K562 (cell line): Measurements from ENCODE around the gene NOP16. TPM values are rescaled to one million over a fixed set of nuclear protein-coding genes. Genes with fewer than 3 reads are reported as not detected.

Source experiments
- ATAC-seq: fragments of 200-7000 bp; cut with Tn5 transposase; 3 replicates; pipeline ENCODE4 v1.9.1; 2020; ENCODE audit warnings: moderate library complexity
- BruUV-seq: library from RNA; stranded (reverse); fragments of 400-500 nt; replicated peaks from 2 replicates; lab custom pipeline; 2021; lab: Mats Ljungman, UMichigan
- CTCF ChIA-PET: fragments of 300-600 bp; formaldehyde crosslinking; extraction: SDS; loops from one replicate; lab custom pipeline; 2021; ENCODE audit warnings: low intra/inter-chr PET ratio; lab: Yijun Ruan, JAX
- POLR2A ChIA-PET: fragments of 300-600, 350-650 bp; sonication (Branson Sonifier 250); formaldehyde crosslinking; extraction: SDS; loops from one replicate; lab custom pipeline; 2021; ENCODE audit warnings: antibody characterized with exemption, inconsistent platforms; lab: Yijun Ruan, JAX
- DNase-seq, 4 experiments: peaks; one replicate each; pipeline versions ENCODE4 v3.0.0 to v3.0.0-alpha.2; 2011 to 2018; ENCODE audit warnings: low spot score in 3 of 4, mixed read lengths in 3 of 4; ENCODE audit errors: extremely low read depth in 1 of 4
- FAIRE-seq: peaks from 2 replicates; lab custom pipeline; 2011; peaks lifted over from hg19 to GRCh38; lab: Jason Lieb, UNC
- H2AFZ ChIP-seq: 2 replicates; pipeline ENCODE4 v1.6.0; 2011; ENCODE audit warnings: low read depth, low read length, control low read depth, inconsistent platforms
- H3K27ac ChIP-seq: fragments of 200-600 bp; 3 replicates; pipeline ENCODE4 v1.8.0; 2011; ENCODE audit warnings: low read depth, mild to moderate bottlenecking, control low read depth, inconsistent platforms, low read length, moderate library complexity, mixed read lengths; ENCODE audit errors: extremely low read depth
- H3K27me3 ChIP-seq, 2 experiments: fragments of 300-600 bp in 1 of 2; 2 replicates in 1 of 2; 3 replicates in 1 of 2; pipeline versions ENCODE4 v1.6.0 to v1.8.0; 2011; ENCODE audit warnings: inconsistent platforms in 2 of 2, low read length in 2 of 2, mild to moderate bottlenecking in 1 of 2, mixed read lengths in 1 of 2, moderate library complexity in 1 of 2; ENCODE audit not compliant: control insufficient read depth in 2 of 2, insufficient read depth in 2 of 2
- H3K36me3 ChIP-seq: fragments of 300-600 bp; 3 replicates; pipeline ENCODE4 v1.8.0; 2011; ENCODE audit warnings: mild to moderate bottlenecking, low read length, inconsistent platforms; ENCODE audit not compliant: control insufficient read depth, insufficient read depth
- H3K4me1 ChIP-seq, 2 experiments: fragments of 200-600 bp in 1 of 2; replicated peaks in 1 of 2; 2 replicates in 1 of 2; 3 replicates in 1 of 2; pipeline versions ENCODE4 v1.5.1 to v1.8.0; 2011; ENCODE audit warnings: inconsistent platforms in 2 of 2, low read length in 2 of 2, mild to moderate bottlenecking in 1 of 2, mixed read lengths in 1 of 2, moderate library complexity in 1 of 2; ENCODE audit not compliant: control insufficient read depth in 2 of 2, insufficient read depth in 2 of 2
- H3K4me2 ChIP-seq: 2 replicates; pipeline ENCODE4 v1.6.1; 2011; ENCODE audit warnings: low read length, control low read depth, inconsistent platforms, mixed read lengths; ENCODE audit not compliant: insufficient read depth
- H3K4me3 ChIP-seq: fragments of 200-600 bp; sonication (generic), shearing (Covaris generic); 2 replicates; pipeline ENCODE4 v1.5.1; 2016; ENCODE audit warnings: control low read depth, inconsistent platforms
- H3K79me2 ChIP-seq: fragments of 200-600 bp; 3 replicates; pipeline ENCODE4 v1.8.0; 2011; ENCODE audit warnings: low read length, inconsistent platforms; ENCODE audit not compliant: control insufficient read depth, insufficient read depth
- H3K9ac ChIP-seq, 2 experiments: 2 replicates each; pipeline versions ENCODE4 v1.6.0 to v1.6.1; 2011; ENCODE audit warnings: low read depth in 2 of 2, low read length in 2 of 2, control low read depth in 1 of 2, inconsistent platforms in 1 of 2, mild to moderate bottlenecking in 1 of 2, mixed read lengths in 1 of 2; ENCODE audit not compliant: insufficient read depth in 1 of 2
- H3K9me1 ChIP-seq: one replicate; pipeline ENCODE4 v1.6.0; 2011; ENCODE audit warnings: inconsistent platforms, mild to moderate bottlenecking, low read length, moderate library complexity; ENCODE audit not compliant: control insufficient read depth, insufficient read depth
- H3K9me3 ChIP-seq: replicated peaks from 2 replicates; pipeline ENCODE4 v1.5.1; 2011; ENCODE audit warnings: low read depth, low read length, inconsistent platforms; ENCODE audit not compliant: control insufficient read depth, insufficient read depth
- H4K20me1 ChIP-seq: replicated peaks from 2 replicates; pipeline ENCODE4 v1.6.1; 2011; ENCODE audit warnings: low read length, inconsistent platforms, mixed read lengths; ENCODE audit not compliant: control insufficient read depth, insufficient read depth
- CTCFL ChIP-seq: IDR thresholded peaks from 2 replicates; pipeline ENCODE4 v1.6.1; 2011; ENCODE audit warnings: borderline replicate concordance, low read depth, mild to moderate bottlenecking, moderate library complexity, low read length; ENCODE audit not compliant: insufficient read depth, poor library complexity, severe bottlenecking
- GABPB2 ChIP-seq: fragments of 250-450 bp; sonication (Bioruptor Pico); conservative IDR thresholded peaks from 2 replicates; pipeline ENCODE4 v1.5.1; 2021; ENCODE audit warnings: mild to moderate bottlenecking
- HLTF ChIP-seq: fragments of 450-650 bp; IDR thresholded peaks from 2 replicates; pipeline ENCODE4 v1.6.1; 2016
- HMBOX1 ChIP-seq: sonication (generic); IDR thresholded peaks from 2 replicates; pipeline ENCODE4 v1.6.1; 2016
- MEIS2 ChIP-seq: fragments of 450-650 bp; IDR thresholded peaks from 2 replicates; pipeline ENCODE4 v1.6.1; 2014; ENCODE audit warnings: mild to moderate bottlenecking; ENCODE audit not compliant: partially characterized antibody
- MNT ChIP-seq, 2 experiments: fragments of 450-650 bp; conservative IDR thresholded peaks; 2 replicates each; pipeline ENCODE4 v1.6.1; 2017; ENCODE audit warnings: mild to moderate bottlenecking in 2 of 2, moderate library complexity in 2 of 2
- RCOR1 ChIP-seq, 2 experiments: IDR thresholded peaks; 2 replicates each; pipeline ENCODE4 v1.6.1; 2012; ENCODE audit warnings: low read depth in 2 of 2, low read length in 2 of 2, borderline replicate concordance in 1 of 2, improper control_type of control experiment in 1 of 2
- RFX5 ChIP-seq: IDR thresholded peaks from 2 replicates; pipeline ENCODE4 v1.6.1; 2011; ENCODE audit warnings: low read depth, mild to moderate bottlenecking, improper control_type of control experiment, low read length
- ZNF24 ChIP-seq: fragments of 450-650 bp; IDR thresholded peaks from 2 replicates; pipeline ENCODE4 v1.6.1; 2016
- ZNF695 ChIP-seq: fragments of 450-650 bp; formaldehyde crosslinking; IDR thresholded peaks from 2 replicates; pipeline ENCODE4 v1.4.0; 2020; ENCODE audit warnings: mild to moderate bottlenecking, moderate library complexity
- ZNF830 ChIP-seq: fragments of 250-450 bp; sonication (Bioruptor Pico); IDR thresholded peaks from 2 replicates; pipeline ENCODE4 v1.5.0; 2021; ENCODE audit warnings: mild to moderate bottlenecking
- WGBS: fragments of 100-300 bp; shearing (Covaris generic); methylation state at CpG from one replicate; pipeline ENCODE4 v1.1.6; 2016; ENCODE audit warnings: low coverage, mixed read lengths; ENCODE audit not compliant: insufficient coverage; ENCODE audit errors: missing lambda C conversion rate; 5-methylcytosine and 5-hydroxymethylcytosine counted together
- in situ Hi-C: fragments of 300-500 bp; cut with MboI; formaldehyde crosslinking; loops from 4 replicates; pipeline ENCODE4 v1.15.0; 2018; ENCODE audit warnings: inconsistent platforms, mixed read lengths
- intact Hi-C: fragments of 100-400 bp; cut with micrococcal nuclease; formaldehyde crosslinking; loops from 2 replicates; pipeline ENCODE4 v1.14.2; 2022
- polyA plus RNA-seq, 8 experiments: library from polyadenylated mRNA; depleted of rRNA in 4 of 8; stranded (reverse) in 5 of 8; unstranded in 3 of 8; fragments of >200 nt; fragmentation: Nextera tagmentation in 2 of 8; fragmentation: Illumina TruSeq in 1 of 8; extraction: Ambion mirVana in 2 of 8; extraction: Trizol in 1 of 8; gene quantifications; 2 replicates each; pipeline versions ENCODE4 v1.2.1 to v1.2.3, GENCODE V29; 2011 to 2014; ENCODE audit warnings: inconsistent platforms in 1 of 8, missing spikeins in 1 of 8
- total RNA-seq, 7 experiments: library from RNA; depleted of rRNA in 6 of 7; stranded (reverse); fragments of >200 nt in 6 of 7; fragmentation: Illumina TruSeq in 2 of 7; extraction: Trizol in 2 of 7; gene quantifications; 2 replicates each; pipeline versions ENCODE4 v1.2.1 to v1.2.3, GENCODE V29; 2011 to 2021; ENCODE audit warnings: low replicate concordance in 1 of 7

Gene NOP16
- total and polyA plus RNA-seq, 9 of the 15 experiments (the other 6 are each of a cell fraction or from before 2014, with no cell fraction given) = 92.5 to 342 (median 148) TPM

- no peak overlapping the region for H3K4me2 ChIP-seq
- 0 out of 4 replicates have a peak overlapping the region, but pooled peaks of 1 of the 2 experiments have one; percentile 29 for H3K9ac ChIP-seq
- in situ Hi-C loops (no loop called here), intact Hi-C loops (no loop called here)
- H2AFZ ChIP-seq = no peak overlapping the region
- no peak for TF ChIP-seq ZNF24
- TF ChIP-seq RCOR1 (IDR thresholded peaks at IDR 0.05; ENCODE audit: borderline replicate concordance in 1 of 2, low read depth in 2 of 2, low read length in 2 of 2) = no peak
- TF ChIP-seq RFX5 = no peak
- no peak for TF ChIP-seq CTCFL
- TF ChIP-seq MNT (conservative IDR thresholded peaks at IDR 0.05) = no peak
- TF ChIP-seq HMBOX1 = no peak
- TF ChIP-seq ZNF830 (CRISPR knock-in tag) = no peak
- no peak for TF ChIP-seq HLTF
- TF ChIP-seq GABPB2 (CRISPR knock-in tag) = no peak
- TF ChIP-seq MEIS2 = no peak
- no peak for TF ChIP-seq ZNF695 (CRISPR knock-in tag)
- H3K27me3 ChIP-seq = no peaks in the 10 kb centered on the region
- peaks cover 11% of the 10 kb centered on the region; the same call in 2 of the 3 replicates for H3K79me2 ChIP-seq
- H3K27ac ChIP-seq = no peak overlapping the region
- ChIA-PET CTCF (no interaction called here), POLR2A (interaction anchor here (0.7 to 1.8 kb wide), 4 partner anchors 10 to 42 kb away, joined by 3 to 7 read pairs (median 4); partner anchors contain the start of gene KIAA1191)
- peaks cover 3% of the 10 kb centered on the region for H3K9me1 ChIP-seq
- FAIRE-seq = no peak
- H3K4me1 ChIP-seq = no peaks in the 10 kb centered on the region
- H3K4me3 ChIP-seq = no peak overlapping the region
- H3K9me3 ChIP-seq = no peaks in the 10 kb centered on the region
- H4K20me1 ChIP-seq = peaks cover 3% of the 10 kb centered on the region; the same call in 1 of the 2 replicates
- peaks cover 94% of the 10 kb centered on the region for H3K36me3 ChIP-seq
- no peak for DNase-seq
- WGBS = 92% methylated on average over 8 of the region's 8 CpGs
- no peak for ATAC-seq
- no TSS peak for BruUV-seq
Observed at GRCh38 chr5:176350416-176350815, 38.0 kb downstream of the NOP16 start.
